PFSK-1 (cell line): Measurements from ENCODE around the gene PASK.

ENCODE experiments used
- FOXP2 ChIP-seq: optimal IDR thresholded peaks from 2 replicates; pipeline ENCODE3; 2011; ENCODE audit warnings: borderline replicate concordance, control low read depth, inconsistent platforms; ENCODE audit not compliant: insufficient read depth; ENCODE audit errors: extremely low read length, extremely low read depth
- POLR2AphosphoS5 ChIP-seq: IDR thresholded peaks from 2 replicates; pipeline ENCODE4 v1.6.1; 2012; ENCODE audit warnings: low read depth, mild to moderate bottlenecking, control low read depth, low read length, moderate library complexity
- SIN3A ChIP-seq: IDR thresholded peaks from 2 replicates; pipeline ENCODE4 v1.6.1; 2012; ENCODE audit warnings: mild to moderate bottlenecking, low read length, moderate library complexity, borderline replicate concordance; ENCODE audit not compliant: insufficient read depth
- TAF1 ChIP-seq: IDR thresholded peaks from 2 replicates; pipeline ENCODE4 v1.6.1; 2012; ENCODE audit warnings: low read length, control low read depth, borderline replicate concordance; ENCODE audit not compliant: insufficient read depth
- TF ChIP-seq, protein P1 (sequence below), 2 experiments: IDR thresholded peaks; 2 replicates each; pipeline versions ENCODE4 v1.6.1 to v1.8.0; 2011 to 2012; ENCODE audit warnings: low read depth in 2 of 2, low read length in 2 of 2, control low read depth in 1 of 2, inconsistent platforms in 1 of 2, mild to moderate bottlenecking in 1 of 2, moderate library complexity in 1 of 2; ENCODE audit not compliant: insufficient read depth in 1 of 2

The PASK gene

GRCh38 chr2:241130316-241130715, 19.0 kb downstream of the PASK start:
- TF ChIP-seq SIN3A (no peak), TAF1 (no peak), POLR2AphosphoS5 (no peak), FOXP2 (no peak)
- TF ChIP-seq, protein P1, sequence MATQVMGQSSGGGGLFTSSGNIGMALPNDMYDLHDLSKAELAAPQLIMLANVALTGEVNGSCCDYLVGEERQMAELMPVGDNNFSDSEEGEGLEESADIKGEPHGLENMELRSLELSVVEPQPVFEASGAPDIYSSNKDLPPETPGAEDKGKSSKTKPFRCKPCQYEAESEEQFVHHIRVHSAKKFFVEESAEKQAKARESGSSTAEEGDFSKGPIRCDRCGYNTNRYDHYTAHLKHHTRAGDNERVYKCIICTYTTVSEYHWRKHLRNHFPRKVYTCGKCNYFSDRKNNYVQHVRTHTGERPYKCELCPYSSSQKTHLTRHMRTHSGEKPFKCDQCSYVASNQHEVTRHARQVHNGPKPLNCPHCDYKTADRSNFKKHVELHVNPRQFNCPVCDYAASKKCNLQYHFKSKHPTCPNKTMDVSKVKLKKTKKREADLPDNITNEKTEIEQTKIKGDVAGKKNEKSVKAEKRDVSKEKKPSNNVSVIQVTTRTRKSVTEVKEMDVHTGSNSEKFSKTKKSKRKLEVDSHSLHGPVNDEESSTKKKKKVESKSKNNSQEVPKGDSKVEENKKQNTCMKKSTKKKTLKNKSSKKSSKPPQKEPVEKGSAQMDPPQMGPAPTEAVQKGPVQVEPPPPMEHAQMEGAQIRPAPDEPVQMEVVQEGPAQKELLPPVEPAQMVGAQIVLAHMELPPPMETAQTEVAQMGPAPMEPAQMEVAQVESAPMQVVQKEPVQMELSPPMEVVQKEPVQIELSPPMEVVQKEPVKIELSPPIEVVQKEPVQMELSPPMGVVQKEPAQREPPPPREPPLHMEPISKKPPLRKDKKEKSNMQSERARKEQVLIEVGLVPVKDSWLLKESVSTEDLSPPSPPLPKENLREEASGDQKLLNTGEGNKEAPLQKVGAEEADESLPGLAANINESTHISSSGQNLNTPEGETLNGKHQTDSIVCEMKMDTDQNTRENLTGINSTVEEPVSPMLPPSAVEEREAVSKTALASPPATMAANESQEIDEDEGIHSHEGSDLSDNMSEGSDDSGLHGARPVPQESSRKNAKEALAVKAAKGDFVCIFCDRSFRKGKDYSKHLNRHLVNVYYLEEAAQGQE (IDR thresholded peaks at IDR 0.05; ENCODE audit: insufficient read depth in 1 of 2, low read depth in 2 of 2, low read length in 2 of 2) = no peak

DNA sequence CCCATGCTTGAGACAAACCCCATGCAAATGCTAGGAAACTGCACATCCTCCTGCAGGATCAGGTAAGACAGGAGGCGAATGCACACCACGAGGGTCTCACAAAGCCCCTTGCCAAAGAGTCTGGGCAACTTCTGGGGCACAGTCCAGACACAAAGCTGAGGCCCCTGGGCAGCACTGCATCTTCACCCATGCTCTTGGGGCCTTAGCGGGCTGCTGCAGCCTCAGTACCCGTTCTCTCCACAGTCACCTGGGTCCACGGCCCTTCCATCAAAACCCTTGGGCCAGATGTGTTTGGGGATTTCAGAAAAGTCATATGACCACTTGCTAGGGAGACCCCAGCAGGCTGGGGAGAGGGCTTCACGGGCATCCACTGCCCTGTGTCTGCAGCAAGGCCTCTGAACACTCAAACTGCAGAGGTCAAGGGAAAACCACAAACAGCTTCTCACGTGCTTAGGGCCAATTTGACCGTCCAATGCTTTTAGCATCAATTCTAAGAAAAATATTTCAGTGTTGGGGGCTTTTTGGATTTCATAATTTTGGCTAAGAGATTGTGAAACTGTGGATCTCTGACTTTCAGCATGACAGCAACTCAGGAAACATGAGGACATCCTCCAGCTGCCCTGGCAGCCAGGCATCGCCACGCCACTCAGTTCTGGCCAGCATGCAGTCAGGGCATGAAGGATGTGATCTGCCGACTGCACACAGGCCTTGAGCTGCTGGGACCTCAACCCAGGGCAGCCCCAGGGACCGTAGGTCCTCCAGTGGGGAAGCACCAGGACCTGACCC, 20.0 kb downstream of the PASK start:
- TF ChIP-seq, protein P1 (IDR thresholded peaks at IDR 0.05; ENCODE audit: insufficient read depth in 1 of 2, low read depth in 2 of 2, low read length in 2 of 2) = no peak
- no peak for TF ChIP-seq TAF1
- no peak for TF ChIP-seq POLR2AphosphoS5
- TF ChIP-seq SIN3A = no peak
- no peak for TF ChIP-seq FOXP2

DNA sequence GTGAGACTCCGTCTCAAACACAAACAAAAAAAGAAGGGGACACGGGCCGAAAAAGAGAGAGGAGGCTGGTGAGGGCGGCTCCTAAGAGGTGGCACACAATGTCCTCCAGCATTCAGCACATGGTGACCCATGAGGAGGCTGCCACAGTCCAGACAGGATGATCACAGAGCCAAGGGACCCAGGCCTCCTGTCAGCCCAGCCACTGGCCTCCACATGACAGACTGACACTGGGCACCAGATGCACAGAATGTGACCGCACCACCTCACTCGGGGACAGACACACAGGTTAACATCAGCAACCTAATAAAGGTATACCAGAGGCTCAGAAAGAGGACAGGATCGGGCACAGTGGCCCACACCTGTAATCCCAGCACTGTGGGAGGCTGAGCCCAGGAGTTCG, 21.0 kb downstream of the PASK start:
- TF ChIP-seq FOXP2 (no peak), SIN3A (no peak), TAF1 (no peak), POLR2AphosphoS5 (no peak)
- TF ChIP-seq, protein P1 (IDR thresholded peaks at IDR 0.05; ENCODE audit: insufficient read depth in 1 of 2, low read depth in 2 of 2, low read length in 2 of 2) = no peak

GRCh38 chr2:241126771-241127202, 22.5 kb downstream of the PASK start:
- TF ChIP-seq SIN3A = no peak
- TF ChIP-seq, protein P1 (IDR thresholded peaks at IDR 0.05; ENCODE audit: insufficient read depth in 1 of 2, low read depth in 2 of 2, low read length in 2 of 2) = no peak
- TF ChIP-seq POLR2AphosphoS5 = no peak
- TF ChIP-seq FOXP2 = no peak
- TF ChIP-seq TAF1 = no peak
